ENCODE results near the gene RASSF8. TPM values are rescaled to one million over a fixed set of nuclear protein-coding genes. Genes with fewer than 3 reads are reported as not detected.

Gene RASSF8
- total RNA-seq, 1 experiment from 2014 or later: 51.2 TPM

DNA sequence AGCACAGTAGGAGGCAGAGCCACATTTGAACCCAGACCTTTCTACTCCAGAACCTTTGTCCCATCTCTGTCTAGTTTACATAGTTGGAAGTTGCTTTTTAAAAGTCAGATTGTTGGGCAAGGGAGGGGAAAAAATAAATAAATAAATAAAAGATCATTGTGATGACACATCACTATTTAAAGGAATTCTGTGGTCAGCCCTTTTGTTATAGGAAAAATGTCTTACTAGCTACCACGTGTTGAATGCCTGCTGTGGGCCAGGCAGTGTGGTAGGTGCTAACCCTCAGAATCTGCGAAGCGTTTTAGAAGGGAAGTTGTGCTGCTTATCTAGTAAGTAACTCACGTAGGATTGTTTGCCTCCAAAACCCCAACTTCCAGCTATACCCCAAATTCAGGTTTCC, 104.1 kb downstream of the RASSF8 start:
- Histone ChIP-seq H4K20me1 (ENCODE audit: low read length) (no peaks in the 10 kb centered on the region), H2AFZ (ENCODE audit: low read length) (0 out of 2 replicates have a peak overlapping the region, but pooled peaks have one; percentile 8), H3K27ac (ENCODE audit: low read length) (peak overlapping the region; percentile 6), H3K4me3 (ENCODE audit: low read length) (no peak overlapping the region), H3K4me2 (ENCODE audit: low read length) (peak overlapping the region; percentile 32), H3K36me3 (ENCODE audit: low read depth, low read length) (peaks cover 7% of the 10 kb centered on the region; the same call in 1 of the 2 replicates), H3K9me2 (replicated peaks; ENCODE audit: low read length) (no peaks in the 10 kb centered on the region), H3F3A (ENCODE audit: low read length, unreplicated experiment) (no peaks in the 10 kb centered on the region), H3K9me3 (ENCODE audit: low read length) (no peaks in the 10 kb centered on the region), H3K79me2 (ENCODE audit: low read length) (0 out of 2 replicates have a peak, but pooled peaks cover 3% of the 10 kb centered on the region), H3K27me3 (ENCODE audit: low read length) (no peaks in the 10 kb centered on the region), H3K4me1 (ENCODE audit: insufficient read depth, low read length) (peaks cover 15% of the 10 kb centered on the region), H3K9ac (ENCODE audit: low read length) (no peak overlapping the region)
- ChIA-PET CTCF (interaction anchor here (0.5 to 0.7 kb wide), 3 partner anchors 33 to 307 kb away, joined by 3 to 6 read pairs (median 4); no protein-coding TSS in a partner anchor), POLR2A (ENCODE audit: unreplicated experiment) (no interaction called here)
- BruUV-seq (replicated peaks): no TSS peak
- ATAC-seq (peak; percentile 94), DNase-seq (peak; percentile 82)
- TF ChIP-seq EZH2 (IDR thresholded peaks at IDR 0.05; ENCODE audit: low read length, unreplicated experiment) (no peak), CTCF (conservative IDR thresholded peaks at IDR 0.05; ENCODE audit: low read depth, low read length) (no peak), EZH2phosphoT487 (IDR thresholded peaks at IDR 0.05; ENCODE audit: borderline replicate concordance, low read length) (no peak)
- intact Hi-C loops (cut with micrococcal nuclease): no loop called here

DNA sequence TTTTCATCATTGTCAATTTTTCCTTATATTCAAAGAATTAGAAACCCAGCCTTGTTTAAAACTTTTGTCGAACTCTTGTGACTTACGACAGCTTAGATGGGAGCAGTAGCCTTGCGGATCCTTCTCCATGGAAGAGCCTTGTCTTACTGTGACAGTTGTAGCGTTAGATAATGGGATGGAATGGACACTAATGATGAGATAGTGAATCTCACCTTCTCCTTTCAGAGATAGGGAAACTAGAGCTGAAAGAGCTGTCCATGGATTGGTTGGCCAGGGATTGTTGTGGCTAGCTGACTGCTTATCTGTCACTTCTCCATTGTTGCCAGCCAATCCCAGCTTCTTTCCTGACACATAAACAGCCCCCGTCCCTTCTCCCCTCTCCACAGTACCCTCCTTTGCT, 107.0 kb downstream of the RASSF8 start:
- no peak overlapping the region for H3K4me3 ChIP-seq (ENCODE audit: low read length)
- no TSS peak for BruUV-seq (replicated peaks)
- CTCF ChIA-PET: no interaction called here

More for the DNA sequence above, 107.0 kb downstream of the RASSF8 start:
- Histone ChIP-seq H3K4me2 (ENCODE audit: low read length) (no peak overlapping the region), H3K4me1 (ENCODE audit: insufficient read depth, low read length) (peaks cover 15% of the 10 kb centered on the region), H3K36me3 (ENCODE audit: low read depth, low read length) (0 out of 2 replicates have a peak, but pooled peaks cover 2% of the 10 kb centered on the region), H4K20me1 (ENCODE audit: low read length) (no peaks in the 10 kb centered on the region), H3K79me2 (ENCODE audit: low read length) (0 out of 2 replicates have a peak, but pooled peaks cover 3% of the 10 kb centered on the region), H3K9me2 (replicated peaks; ENCODE audit: low read length) (no peaks in the 10 kb centered on the region), H3K27ac (ENCODE audit: low read length) (no peak overlapping the region), H3F3A (ENCODE audit: low read length, unreplicated experiment) (no peaks in the 10 kb centered on the region), H3K9ac (ENCODE audit: low read length) (no peak overlapping the region), H3K9me3 (ENCODE audit: low read length) (no peaks in the 10 kb centered on the region), H2AFZ (ENCODE audit: low read length) (no peak overlapping the region), H3K27me3 (ENCODE audit: low read length) (no peaks in the 10 kb centered on the region)
- ATAC-seq (no peak), DNase-seq (no peak)
- no peak for TF ChIP-seq EZH2 (IDR thresholded peaks at IDR 0.05; ENCODE audit: low read length, unreplicated experiment)
- no peak for TF ChIP-seq CTCF (conservative IDR thresholded peaks at IDR 0.05; ENCODE audit: low read depth, low read length)
- TF ChIP-seq EZH2phosphoT487 (IDR thresholded peaks at IDR 0.05; ENCODE audit: borderline replicate concordance, low read length): no peak
- POLR2A ChIA-PET (ENCODE audit: unreplicated experiment): no interaction called here
- intact Hi-C loops (cut with micrococcal nuclease): no loop called here
